Measurements from ENCODE around the gene LRRC27.

- TF ChIP-seq POLR2A (IDR thresholded peaks at IDR 0.05; ENCODE audit: low read length) (no peak), MAX (IDR thresholded peaks at IDR 0.05) (no peak), CTCF (IDR thresholded peaks at IDR 0.05) (no peak), CEBPB (IDR thresholded peaks at IDR 0.05) (no peak), NR3C1 (IDR thresholded peaks at IDR 0.05) (no peak), BCL3 (IDR thresholded peaks at IDR 0.05) (no peak), MAZ (IDR thresholded peaks at IDR 0.05; ENCODE audit: borderline replicate concordance, low read depth, low read length) (no peak), CHD2 (IDR thresholded peaks at IDR 0.05; ENCODE audit: low read length, partially characterized antibody) (no peak), ZSCAN20 (CRISPR knock-in tag; IDR thresholded peaks at IDR 0.05) (no peak), FOSL2 (IDR thresholded peaks at IDR 0.05) (no peak), FOSL2 (CRISPR knock-in tag; IDR thresholded peaks at IDR 0.05) (no peak), USF2 (IDR thresholded peaks at IDR 0.05) (no peak), CHD4 (IDR thresholded peaks at IDR 0.05; ENCODE audit: borderline replicate concordance) (no peak)
Observed at GRCh38 chr10:132407846-132408278, 75.9 kb downstream of the LRRC27 start.
